ENCODE data around the gene WDR4.

WDR4 gene

DNA sequence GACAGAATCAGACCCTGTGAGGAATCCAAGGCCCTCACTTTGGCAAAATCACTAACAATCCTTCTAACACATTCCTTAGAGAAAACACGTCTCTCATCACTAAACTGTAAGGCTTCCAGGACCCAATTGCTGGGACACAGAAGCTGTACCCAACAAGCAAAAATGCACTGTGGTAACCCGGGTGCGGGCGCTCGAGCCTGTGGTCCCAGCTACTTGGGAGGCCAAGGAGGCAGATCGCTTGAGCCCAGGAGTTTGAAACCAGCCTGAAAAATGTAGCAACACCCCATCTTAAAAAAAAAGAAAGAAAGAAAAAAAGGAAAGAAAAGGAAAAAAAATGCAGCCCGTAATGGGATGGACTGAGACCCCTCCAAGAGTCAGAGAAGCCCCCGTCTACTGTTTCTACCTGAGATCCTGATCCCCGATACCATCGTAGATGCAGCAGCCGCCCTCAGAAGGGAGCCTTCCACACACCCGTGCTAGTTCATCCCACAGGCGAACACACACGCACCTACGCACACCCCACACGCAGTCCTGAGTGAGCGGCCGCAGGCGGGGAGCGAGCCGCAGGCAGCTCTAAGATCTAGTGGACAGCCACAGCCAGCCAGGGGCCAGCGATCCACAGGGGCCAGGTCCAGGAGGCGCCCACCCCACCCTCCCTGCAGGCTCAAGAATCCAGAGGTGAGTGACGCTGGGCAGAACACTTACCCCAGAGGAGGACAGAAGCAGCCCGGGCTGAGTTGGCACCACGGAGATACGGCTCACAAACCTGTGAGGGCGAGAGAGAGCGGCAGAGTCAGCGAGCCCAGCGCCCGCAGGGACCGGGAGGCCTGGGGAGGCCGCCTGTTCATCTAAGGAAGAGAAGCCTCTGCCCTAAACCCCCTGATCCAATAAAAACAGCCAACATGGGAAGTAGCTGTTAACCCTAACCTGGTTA is 20.1 kb downstream of the WDR4 start:
- ATAC-seq, result no peak
- TF ChIP-seq TCF4 (CRISPR knock-in tag; IDR thresholded peaks at IDR 0.05; ENCODE audit: borderline replicate concordance), result no peak
- no peak for TF ChIP-seq SNAI2 (CRISPR knock-in tag; IDR thresholded peaks at IDR 0.05)
- TF ChIP-seq ISL1 (CRISPR knock-in tag; IDR thresholded peaks at IDR 0.05), result no peak

DNA sequence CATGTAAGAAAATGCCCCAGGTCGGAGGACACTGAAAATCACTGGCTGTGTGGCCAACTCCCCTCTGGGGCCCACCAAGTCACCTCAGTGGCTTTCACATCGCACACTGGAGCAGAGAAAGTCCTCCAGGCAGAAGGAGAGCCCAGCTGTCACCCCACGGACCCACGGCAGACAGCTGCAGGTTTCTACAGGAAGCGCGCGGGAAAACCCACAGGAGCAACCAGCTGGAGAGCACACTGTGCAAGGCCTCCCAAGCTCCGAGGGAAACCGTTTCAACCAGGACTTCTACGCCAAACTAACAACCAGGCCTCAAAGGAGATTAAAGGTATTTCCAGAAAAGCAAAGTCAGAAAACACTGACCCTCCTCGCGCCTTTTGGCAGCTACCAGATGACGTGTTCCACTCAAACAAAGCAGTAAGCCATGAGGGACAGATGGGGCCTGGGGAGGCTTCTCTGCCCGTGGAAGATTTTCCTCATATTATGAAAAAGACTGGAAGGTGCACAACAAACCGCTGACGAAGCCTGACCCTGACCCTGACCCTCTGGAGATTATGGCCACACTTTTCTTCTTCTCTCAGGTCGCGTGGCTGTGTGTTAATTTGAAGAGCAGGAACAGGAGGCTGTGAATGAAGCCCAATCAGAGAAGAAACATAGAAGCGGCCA is 21.0 kb downstream of the WDR4 start:
- no peak for ATAC-seq
- TF ChIP-seq ZFP30 (CRISPR knock-in tag; IDR thresholded peaks at IDR 0.05) (no peak), BACH2 (CRISPR knock-in tag; IDR thresholded peaks at IDR 0.05; ENCODE audit: borderline replicate concordance) (no peak), GLIS3 (CRISPR knock-in tag; IDR thresholded peaks at IDR 0.05) (no peak), ISL1 (CRISPR knock-in tag; IDR thresholded peaks at IDR 0.05) (no peak), ZC3H10 (CRISPR knock-in tag; IDR thresholded peaks at IDR 0.05) (no peak), TOX (CRISPR knock-in tag; IDR thresholded peaks at IDR 0.05; ENCODE audit: borderline replicate concordance) (no peak)

DNA sequence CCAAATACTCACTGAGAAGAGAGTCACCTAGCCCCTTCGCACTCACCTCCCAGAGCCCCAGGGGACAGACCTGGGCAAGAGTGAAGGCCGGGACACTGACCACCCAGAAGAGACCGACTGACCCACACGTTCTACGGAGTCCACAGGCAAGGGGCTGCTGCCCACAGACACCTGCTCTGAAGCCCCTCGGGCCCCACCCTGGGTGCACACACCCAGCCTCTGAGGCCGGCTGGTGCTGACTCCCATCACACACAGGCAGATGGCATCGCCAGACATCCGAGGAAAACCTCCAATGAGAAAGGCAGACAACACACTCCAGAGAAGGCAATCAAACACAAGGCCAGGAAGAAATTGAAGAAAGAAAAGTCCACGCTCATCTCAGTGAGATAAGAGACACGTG is 22.1 kb downstream of the WDR4 start:
- TF ChIP-seq, protein P1, sequence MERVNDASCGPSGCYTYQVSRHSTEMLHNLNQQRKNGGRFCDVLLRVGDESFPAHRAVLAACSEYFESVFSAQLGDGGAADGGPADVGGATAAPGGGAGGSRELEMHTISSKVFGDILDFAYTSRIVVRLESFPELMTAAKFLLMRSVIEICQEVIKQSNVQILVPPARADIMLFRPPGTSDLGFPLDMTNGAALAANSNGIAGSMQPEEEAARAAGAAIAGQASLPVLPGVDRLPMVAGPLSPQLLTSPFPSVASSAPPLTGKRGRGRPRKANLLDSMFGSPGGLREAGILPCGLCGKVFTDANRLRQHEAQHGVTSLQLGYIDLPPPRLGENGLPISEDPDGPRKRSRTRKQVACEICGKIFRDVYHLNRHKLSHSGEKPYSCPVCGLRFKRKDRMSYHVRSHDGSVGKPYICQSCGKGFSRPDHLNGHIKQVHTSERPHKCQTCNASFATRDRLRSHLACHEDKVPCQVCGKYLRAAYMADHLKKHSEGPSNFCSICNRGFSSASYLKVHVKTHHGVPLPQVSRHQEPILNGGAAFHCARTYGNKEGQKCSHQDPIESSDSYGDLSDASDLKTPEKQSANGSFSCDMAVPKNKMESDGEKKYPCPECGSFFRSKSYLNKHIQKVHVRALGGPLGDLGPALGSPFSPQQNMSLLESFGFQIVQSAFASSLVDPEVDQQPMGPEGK (CRISPR knock-in tag; IDR thresholded peaks at IDR 0.05; ENCODE audit: borderline replicate concordance), result no peak
- TF ChIP-seq, protein P2, sequence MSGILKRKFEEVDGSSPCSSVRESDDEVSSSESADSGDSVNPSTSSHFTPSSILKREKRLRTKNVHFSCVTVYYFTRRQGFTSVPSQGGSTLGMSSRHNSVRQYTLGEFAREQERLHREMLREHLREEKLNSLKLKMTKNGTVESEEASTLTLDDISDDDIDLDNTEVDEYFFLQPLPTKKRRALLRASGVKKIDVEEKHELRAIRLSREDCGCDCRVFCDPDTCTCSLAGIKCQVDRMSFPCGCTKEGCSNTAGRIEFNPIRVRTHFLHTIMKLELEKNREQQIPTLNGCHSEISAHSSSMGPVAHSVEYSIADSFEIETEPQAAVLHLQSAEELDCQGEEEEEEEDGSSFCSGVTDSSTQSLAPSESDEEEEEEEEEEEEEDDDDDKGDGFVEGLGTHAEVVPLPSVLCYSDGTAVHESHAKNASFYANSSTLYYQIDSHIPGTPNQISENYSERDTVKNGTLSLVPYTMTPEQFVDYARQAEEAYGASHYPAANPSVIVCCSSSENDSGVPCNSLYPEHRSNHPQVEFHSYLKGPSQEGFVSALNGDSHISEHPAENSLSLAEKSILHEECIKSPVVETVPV (CRISPR knock-in tag; IDR thresholded peaks at IDR 0.05), result no peak
- TF ChIP-seq ZNF8 (CRISPR knock-in tag; IDR thresholded peaks at IDR 0.05) (no peak), ZC3H10 (CRISPR knock-in tag; IDR thresholded peaks at IDR 0.05) (no peak)
- TF ChIP-seq, protein P3, sequence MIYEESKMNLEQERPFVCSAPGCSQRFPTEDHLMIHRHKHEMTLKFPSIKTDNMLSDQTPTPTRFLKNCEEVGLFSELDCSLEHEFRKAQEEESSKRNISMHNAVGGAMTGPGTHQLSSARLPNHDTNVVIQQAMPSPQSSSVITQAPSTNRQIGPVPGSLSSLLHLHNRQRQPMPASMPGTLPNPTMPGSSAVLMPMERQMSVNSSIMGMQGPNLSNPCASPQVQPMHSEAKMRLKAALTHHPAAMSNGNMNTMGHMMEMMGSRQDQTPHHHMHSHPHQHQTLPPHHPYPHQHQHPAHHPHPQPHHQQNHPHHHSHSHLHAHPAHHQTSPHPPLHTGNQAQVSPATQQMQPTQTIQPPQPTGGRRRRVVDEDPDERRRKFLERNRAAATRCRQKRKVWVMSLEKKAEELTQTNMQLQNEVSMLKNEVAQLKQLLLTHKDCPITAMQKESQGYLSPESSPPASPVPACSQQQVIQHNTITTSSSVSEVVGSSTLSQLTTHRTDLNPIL (CRISPR knock-in tag; IDR thresholded peaks at IDR 0.05; ENCODE audit: low read depth), result no peak

DNA sequence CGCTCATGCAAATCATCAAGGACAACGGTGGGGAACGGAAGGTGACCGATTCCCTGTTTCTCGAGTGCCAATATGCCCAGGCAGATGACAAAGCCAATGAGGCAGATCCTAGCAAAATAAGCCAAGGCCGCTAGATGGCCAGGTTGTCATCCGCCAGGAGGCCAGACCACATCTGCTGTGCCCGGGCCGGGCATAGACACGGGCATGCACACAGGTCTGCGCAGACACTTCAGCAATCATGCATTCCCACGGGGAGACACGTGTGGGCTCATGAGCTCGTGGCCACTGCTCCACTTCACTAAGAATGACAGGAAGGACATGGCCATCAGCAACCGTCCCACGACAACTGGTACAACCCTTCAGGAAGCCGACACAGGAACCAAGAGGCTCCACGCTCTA is 23.4 kb downstream of the WDR4 start:
- no peak for ATAC-seq
- TF ChIP-seq SNAI2 (CRISPR knock-in tag; IDR thresholded peaks at IDR 0.05) (no peak), OSR1 (CRISPR knock-in tag; IDR thresholded peaks at IDR 0.05) (no peak), ZNF565 (CRISPR knock-in tag; conservative IDR thresholded peaks at IDR 0.05; ENCODE audit: low read depth) (no peak), ISL1 (CRISPR knock-in tag; IDR thresholded peaks at IDR 0.05) (no peak), ZFP30 (CRISPR knock-in tag; IDR thresholded peaks at IDR 0.05) (no peak), TCF4 (CRISPR knock-in tag; IDR thresholded peaks at IDR 0.05; ENCODE audit: borderline replicate concordance) (no peak), CSDC2 (CRISPR knock-in tag; IDR thresholded peaks at IDR 0.05) (no peak), ZNF70 (CRISPR knock-in tag; IDR thresholded peaks at IDR 0.05) (no peak)
- TF ChIP-seq, protein P4, sequence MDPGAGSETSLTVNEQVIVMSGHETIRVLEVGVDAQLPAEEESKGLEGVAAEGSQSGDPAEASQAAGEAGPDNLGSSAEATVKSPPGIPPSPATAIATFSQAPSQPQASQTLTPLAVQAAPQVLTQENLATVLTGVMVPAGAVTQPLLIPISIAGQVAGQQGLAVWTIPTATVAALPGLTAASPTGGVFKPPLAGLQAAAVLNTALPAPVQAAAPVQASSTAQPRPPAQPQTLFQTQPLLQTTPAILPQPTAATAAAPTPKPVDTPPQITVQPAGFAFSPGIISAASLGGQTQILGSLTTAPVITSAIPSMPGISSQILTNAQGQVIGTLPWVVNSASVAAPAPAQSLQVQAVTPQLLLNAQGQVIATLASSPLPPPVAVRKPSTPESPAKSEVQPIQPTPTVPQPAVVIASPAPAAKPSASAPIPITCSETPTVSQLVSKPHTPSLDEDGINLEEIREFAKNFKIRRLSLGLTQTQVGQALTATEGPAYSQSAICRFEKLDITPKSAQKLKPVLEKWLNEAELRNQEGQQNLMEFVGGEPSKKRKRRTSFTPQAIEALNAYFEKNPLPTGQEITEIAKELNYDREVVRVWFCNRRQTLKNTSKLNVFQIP (CRISPR knock-in tag; IDR thresholded peaks at IDR 0.05; ENCODE audit: borderline replicate concordance, low read depth), result no peak
- TF ChIP-seq, protein P3 (CRISPR knock-in tag; IDR thresholded peaks at IDR 0.05; ENCODE audit: low read depth), result no peak
- TF ChIP-seq, protein P2 (CRISPR knock-in tag; IDR thresholded peaks at IDR 0.05), result no peak

More for the DNA sequence above, 22.1 kb downstream of the WDR4 start:
- ATAC-seq, result no peak

All from SK-N-SH treated with all-trans-retinoic acid at 6 μM for 48 hours (cell line).